ENCODE results near the gene GPR151.

GPR151 gene

GRCh38 chr5:146520731-146521130 is 4.7 kb upstream of the GPR151 start:
- no peak for DNase-seq (ENCODE audit: low read depth in 3 of 3)

DNA sequence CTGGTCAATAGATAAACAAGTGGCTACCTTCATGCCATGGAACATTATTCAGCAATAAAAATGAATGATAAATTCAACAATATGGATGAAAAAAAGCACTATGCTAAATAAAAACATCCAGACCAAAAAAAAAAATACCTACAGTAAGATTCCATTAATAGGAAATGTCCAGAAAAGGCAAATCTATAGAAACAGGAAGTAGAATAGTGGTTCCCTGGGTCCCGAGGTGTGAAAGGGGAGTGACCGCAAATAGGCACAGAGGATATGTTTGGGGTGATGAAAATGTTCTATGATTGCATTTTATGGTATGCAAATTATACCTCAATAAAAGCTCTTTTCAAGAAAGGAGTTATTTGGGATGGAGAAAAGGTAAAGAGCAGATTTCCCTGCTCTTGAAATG is 3.6 kb upstream of the GPR151 start:
- DNase-seq (ENCODE audit: low read depth in 3 of 3), result no peak

- no peak for DNase-seq (ENCODE audit: low read depth in 3 of 3)
Observed at GRCh38 chr5:146515473-146516150, 378 bp downstream of the GPR151 start.

DNA sequence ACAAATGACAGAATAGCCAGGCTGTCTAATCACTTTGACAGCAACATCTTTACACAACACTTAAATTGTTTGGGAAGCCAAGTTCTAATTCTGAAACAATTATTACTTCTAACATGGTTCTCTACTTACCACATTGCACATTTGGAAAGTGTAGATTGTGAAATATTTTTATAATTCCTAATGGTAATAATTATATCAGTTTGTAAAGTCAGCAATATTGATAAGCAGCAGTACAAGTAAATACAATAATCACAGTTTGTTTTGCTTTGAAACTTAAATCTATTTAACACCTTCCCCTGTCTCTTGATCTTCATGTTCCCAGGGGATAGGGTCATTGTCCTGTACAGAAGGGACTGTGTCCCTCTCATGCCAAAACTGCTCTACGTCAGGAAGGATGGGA is 1.4 kb downstream of the GPR151 start:
- no peak for DNase-seq (ENCODE audit: low read depth in 3 of 3)

DNA sequence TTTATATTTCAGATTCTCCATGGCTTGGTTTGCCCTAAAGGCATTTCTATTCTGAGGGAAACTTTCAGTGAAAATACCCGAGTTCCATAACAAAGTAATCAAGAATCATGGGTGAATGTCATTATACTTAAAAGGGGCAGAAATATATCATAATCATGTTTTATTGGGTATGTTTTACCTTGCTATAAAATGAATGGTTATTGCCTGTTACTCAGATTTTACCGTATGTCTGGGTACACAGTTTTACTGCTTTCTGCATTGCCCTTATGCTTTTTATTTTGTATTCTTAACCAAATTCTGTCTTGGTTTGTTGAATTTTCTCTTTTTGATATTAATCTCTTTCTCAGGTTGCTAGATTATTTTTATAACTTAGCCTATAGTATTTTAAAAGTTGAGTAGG is 2.5 kb downstream of the GPR151 start:
- DNase-seq (ENCODE audit: low read depth in 3 of 3), result no peak

DNA sequence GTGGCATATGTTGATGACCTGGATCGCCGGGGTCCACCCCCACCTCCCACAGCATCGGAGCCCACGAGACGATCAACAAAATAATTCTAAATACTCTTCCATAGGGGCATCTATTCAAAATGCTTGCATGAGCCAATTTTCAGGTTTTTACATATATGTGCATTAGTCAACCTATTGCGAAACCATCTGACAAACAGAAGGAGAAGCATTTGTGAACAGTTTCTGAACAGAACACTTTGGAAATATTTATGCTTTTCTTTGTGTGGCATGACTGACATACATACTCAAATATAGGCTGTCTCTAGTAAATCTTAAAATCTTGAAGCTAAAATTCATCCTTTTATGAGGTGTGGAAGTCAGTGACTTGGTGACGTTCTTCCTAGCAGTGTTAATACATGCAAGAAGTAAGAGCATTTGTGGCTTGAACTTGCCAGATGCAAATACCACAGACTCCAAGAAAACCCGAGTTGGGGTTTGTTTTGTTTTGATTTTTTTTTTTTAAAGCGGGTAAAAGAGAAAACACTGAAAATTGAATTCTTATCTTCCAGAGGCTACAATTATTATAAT is 5.3 kb downstream of the GPR151 start:
- DNase-seq (ENCODE audit: low read depth in 3 of 3), result no peak

DNA sequence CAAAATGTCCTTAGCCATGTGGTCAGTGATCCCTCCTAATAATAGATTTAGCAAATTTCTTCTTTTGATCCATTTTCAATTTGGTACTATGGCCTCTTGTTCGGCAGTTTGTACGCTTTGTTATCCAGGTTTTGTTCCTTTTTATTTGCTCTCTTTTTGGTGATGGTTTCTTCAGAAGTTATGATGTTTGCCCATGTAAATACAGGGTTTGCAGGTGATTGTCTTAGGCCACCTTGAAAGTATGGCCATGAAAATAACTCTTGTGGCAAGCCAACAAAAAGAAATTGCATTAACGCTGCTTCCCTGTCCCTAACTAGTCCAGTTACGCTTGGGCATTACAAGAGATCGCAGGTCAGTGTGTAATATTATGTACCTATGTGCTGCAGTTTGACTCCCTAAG is 8.6 kb downstream of the GPR151 start:
- DNase-seq (ENCODE audit: low read depth in 3 of 3), result no peak

DNA sequence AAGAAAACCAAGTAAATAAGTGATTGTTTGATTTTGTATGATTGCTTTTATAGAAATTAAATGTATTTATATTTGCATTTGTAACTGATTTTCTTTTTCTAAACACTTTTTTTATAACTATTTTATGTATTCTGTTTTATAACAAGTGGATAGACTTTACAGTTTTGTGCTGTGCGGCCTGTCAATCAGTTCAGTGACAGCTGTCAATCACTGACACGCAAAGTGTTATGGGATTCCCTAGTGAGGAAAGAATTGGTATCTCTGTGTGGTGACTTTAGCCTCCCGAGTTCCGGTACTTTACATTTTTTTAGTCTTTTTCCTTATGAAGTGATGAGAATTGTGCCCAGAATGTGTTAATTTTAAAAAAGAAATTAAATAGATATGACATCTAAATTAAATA is 16.3 kb downstream of the GPR151 start:
- no peak for DNase-seq (ENCODE audit: low read depth in 3 of 3)

GRCh38 chr5:146494656-146495055 is 21.3 kb downstream of the GPR151 start:
- no peak for DNase-seq (ENCODE audit: low read depth in 3 of 3)

GRCh38 chr5:146490089-146490843 is 25.7 kb downstream of the GPR151 start:
- no peak for DNase-seq (ENCODE audit: low read depth in 3 of 3)

DNA sequence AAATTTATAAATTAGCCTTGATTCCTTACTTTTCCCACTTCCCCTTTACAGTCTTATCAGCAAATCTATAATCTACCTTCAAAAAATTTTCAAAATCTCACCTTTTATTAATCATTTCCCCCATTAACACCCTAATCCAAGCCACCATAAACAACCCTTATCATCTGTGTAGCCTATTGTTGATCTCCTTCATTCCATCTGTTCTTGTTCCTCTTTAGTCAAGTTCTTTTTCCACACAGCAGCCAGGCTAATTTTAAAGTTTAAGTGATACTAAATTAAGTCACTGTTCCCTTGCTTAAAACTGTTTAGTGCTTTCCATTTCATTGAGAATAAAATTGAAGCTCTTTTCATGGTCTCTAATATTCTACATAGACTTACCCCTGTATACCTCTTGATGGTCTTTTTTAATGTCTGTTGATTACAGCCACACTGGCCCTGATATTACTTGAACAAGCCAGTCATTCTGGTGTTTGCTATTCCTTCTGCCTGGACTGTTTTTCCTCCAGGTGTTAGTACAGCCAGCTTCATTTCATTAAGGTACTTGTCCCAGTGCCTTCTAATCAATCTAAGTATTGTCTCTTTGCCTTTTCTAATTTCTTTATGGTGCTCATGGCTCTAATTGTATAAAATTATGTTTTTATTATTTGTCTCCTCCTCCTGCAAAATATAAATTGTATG is 31.1 kb downstream of the GPR151 start:
- DNase-seq (ENCODE audit: low read depth in 3 of 3), result no peak

DNA sequence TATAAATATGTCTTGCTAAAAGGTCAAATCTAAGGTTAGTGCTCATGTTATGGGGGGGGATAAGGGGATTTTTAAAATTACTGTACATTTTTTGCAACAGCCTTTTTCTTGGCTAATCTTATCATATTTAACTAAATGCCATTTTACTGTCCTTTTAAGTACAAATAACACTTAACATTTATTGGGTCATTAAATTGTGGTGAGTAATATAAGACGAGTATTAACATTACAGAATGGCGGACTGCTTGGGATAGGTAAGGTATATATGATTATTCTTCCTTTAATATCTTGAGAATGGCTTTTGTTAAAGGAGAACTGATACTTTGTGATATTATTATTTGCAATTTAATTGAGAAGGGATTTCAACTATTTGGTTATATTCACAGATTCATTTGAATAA is 33.2 kb downstream of the GPR151 start:
- DNase-seq (ENCODE audit: low read depth in 3 of 3), result no peak

DNA sequence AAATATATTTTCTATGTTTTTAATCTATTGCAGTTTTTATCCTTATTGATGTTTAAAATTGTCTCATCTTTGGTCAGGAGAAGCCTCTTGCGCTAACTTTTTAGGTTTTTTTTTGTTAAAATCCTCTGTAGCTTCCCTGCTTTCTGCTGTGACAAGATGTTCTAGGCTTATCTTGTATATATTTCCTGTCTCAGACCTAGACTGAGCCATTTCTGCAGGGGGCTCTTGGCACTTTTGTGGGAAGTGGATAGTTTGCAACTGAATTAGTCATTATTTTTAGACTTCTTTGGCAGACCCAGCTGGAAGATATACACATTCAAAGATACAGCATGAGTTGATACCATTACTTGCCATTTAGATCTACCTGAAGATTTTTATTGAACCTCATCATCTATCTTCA is 40.1 kb downstream of the GPR151 start:
- no peak for DNase-seq (ENCODE audit: low read depth in 3 of 3)

DNA sequence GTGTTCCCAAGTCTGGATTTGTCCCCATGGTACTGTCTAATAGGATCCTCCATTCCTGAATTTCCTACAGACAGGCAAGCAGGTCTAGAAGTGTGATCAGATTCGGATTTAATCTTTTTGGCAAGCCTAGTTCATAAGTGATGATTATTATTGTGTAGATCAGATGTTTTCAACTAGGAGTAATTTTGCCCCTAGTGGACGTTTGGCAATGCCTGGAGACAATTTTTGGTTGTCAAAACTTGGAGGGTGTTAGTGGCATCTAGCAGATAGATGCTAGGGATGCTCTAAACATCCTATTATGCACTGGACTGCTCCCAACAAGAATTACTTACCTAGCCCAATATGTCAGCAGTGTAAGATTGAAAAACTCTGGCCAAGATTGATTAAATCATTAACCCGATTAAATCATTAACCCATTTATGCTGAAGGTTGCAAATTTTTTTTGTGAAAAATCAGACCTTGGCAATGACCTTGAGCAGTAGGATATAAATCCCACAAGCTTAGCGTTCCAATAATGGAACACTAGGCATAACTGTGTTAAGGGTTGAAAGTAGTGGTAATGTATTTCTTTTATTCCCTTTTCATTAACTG is 40.7 kb downstream of the GPR151 start:
- DNase-seq (ENCODE audit: low read depth in 3 of 3), result no peak

GRCh38 chr5:146474065-146474464 is 41.9 kb downstream of the GPR151 start:
- DNase-seq (ENCODE audit: low read depth in 3 of 3), result no peak

GRCh38 chr5:146467760-146468159 is 48.2 kb downstream of the GPR151 start:
- no peak for DNase-seq (ENCODE audit: low read depth in 3 of 3)

DNA sequence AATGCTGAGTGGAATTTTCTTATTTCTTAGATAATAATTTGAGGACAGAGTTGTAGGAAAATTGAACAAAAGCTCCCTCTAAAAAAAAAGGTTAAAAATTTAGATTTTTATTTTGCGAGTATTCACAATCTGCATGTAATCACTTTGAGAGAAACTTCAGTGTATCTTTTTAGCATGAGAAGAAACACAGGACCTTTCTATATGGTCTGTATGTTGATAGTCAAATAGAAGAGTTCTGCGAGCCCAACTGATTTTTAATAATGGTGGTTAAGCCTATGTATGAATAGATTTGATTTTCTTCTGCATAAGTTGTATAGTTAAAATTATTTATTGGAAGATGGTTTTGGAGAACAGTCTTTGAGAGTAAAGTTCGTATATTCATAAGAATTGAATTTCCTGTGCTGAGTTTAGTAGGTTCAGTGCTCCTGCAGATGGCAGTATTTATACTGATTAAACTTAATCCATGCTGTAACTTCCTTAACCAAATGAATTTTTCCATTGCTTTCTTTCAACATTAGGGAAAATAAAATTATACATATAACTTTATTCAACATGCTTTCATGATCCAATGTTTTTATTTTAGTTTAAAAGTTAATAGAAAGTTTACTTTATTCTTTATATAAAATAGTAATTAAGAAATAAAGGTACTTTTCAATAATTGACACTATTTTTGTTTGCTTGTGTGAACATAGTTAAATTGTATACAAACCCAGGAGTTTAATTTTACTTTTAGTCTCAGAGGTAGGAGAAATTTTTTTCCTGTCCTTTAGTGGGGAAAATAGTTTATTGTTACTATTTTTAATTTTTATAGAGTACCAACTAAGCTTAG is 49.3 kb downstream of the GPR151 start:
- DNase-seq (ENCODE audit: low read depth in 3 of 3), result no peak

- no peak for DNase-seq (ENCODE audit: low read depth in 3 of 3)
Observed at GRCh38 chr5:146463446-146463845, 52.5 kb downstream of the GPR151 start.

Measured in stimulated activated CD4-positive, alpha-beta T cell treated with anti-CD3 and anti-CD28 coated beads, TNF-alpha, amount 100 ng/mL, for 48 hours (primary cell).